ENCODE measurements around the gene ADAM11.

Gene ADAM11

DNA sequence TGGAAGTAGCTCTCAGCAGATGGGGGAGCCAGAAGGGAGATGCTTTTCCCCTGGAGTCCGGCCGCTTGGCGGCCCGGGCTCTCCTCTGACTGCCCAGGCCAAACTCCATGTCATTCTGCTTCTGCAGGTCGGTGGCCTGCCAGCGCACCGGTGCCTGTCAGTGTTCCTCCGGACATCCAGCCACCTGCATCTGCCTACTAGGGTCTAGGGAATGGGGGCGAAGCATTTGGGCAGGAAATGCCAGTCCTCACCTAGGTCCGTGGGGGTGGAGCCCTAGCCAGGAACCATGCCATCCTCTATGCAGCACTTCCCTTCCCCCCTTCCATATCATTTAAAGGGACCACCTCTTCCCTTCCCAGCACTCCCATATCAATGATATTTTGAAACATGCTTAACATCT is 37.1 kb downstream of the ADAM11 start:
- no peak for DNase-seq (ENCODE audit: low read depth, low spot score)
- TF ChIP-seq, protein P1, sequence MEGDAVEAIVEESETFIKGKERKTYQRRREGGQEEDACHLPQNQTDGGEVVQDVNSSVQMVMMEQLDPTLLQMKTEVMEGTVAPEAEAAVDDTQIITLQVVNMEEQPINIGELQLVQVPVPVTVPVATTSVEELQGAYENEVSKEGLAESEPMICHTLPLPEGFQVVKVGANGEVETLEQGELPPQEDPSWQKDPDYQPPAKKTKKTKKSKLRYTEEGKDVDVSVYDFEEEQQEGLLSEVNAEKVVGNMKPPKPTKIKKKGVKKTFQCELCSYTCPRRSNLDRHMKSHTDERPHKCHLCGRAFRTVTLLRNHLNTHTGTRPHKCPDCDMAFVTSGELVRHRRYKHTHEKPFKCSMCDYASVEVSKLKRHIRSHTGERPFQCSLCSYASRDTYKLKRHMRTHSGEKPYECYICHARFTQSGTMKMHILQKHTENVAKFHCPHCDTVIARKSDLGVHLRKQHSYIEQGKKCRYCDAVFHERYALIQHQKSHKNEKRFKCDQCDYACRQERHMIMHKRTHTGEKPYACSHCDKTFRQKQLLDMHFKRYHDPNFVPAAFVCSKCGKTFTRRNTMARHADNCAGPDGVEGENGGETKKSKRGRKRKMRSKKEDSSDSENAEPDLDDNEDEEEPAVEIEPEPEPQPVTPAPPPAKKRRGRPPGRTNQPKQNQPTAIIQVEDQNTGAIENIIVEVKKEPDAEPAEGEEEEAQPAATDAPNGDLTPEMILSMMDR (IDR thresholded peaks at IDR 0.05; ENCODE audit: low read depth, low read length), result no peak
- in situ Hi-C loops (cut with HindIII; ENCODE audit: low sequenced_read_pairs), result no loop called here
- no peak overlapping the region for H3K4me3 ChIP-seq (ENCODE audit: low read depth, low read length)

DNA sequence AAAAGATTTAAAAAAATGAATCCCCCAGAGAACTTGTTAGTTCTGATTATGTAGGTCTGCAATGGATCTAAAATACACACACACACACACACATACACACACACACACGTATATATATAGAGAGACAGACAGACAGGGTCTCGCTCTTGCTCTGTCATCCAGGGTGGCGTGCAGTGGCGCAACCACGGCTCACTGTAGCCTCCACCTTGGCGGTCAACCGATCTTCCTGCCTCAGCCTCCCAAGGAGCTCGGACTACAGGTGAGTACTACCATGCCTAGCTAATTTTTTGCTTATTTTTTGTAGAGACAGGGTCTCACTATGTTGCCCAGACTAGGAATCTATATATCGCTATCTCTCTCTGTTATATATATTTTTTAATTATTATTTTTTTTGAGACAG is 37.9 kb downstream of the ADAM11 start:
- TF ChIP-seq, protein P1 (IDR thresholded peaks at IDR 0.05; ENCODE audit: low read depth, low read length), result no peak
- H3K4me3 ChIP-seq (ENCODE audit: low read depth, low read length), result no peak overlapping the region
- in situ Hi-C loops (cut with HindIII; ENCODE audit: low sequenced_read_pairs), result no loop called here
- no peak for DNase-seq (ENCODE audit: low read depth, low spot score)

DNA sequence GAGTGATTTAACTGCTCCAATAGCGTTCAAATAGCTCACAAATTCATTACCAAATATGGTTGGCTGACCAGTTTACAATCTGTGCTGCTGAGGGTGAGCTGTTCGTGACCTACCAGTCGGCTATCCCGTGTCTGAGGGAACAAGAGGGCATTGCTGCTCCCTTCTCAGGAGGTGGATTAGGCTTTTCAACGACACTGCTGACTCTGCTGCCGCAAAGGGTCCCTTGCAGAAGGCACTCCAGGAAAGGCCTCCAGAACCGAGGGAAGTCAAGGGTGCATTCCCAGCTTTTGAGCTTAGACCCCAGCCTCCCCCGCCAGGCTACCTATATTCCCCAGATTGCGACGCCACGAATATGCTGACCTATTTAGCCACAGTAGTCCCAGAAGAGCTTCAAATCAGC is 39.0 kb downstream of the ADAM11 start:
- in situ Hi-C loops (cut with HindIII; ENCODE audit: low sequenced_read_pairs), result no loop called here
- no peak overlapping the region for H3K4me3 ChIP-seq (ENCODE audit: low read depth, low read length)
- TF ChIP-seq, protein P1 (IDR thresholded peaks at IDR 0.05; ENCODE audit: low read depth, low read length), result no peak
- peak; percentile 17 for DNase-seq (ENCODE audit: low read depth, low spot score)

DNA sequence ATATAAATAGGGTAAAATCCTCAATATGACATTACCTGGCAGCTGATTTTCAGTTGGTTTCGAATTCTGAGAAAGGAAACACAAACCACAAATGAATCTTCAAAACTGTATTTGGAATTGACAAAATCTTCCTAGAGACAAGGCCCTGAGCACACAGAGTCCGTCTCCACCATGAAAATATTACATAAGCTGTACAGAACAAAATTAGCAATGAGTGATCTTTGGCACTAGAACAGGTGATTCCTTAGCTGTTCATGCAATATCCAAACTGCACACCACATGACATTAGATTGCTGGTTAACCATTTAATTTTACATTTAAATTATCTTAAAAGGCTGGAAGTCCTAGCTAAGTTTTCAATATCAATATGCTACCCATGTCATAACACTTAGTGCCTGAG is 39.6 kb downstream of the ADAM11 start:
- TF ChIP-seq, protein P1 (IDR thresholded peaks at IDR 0.05; ENCODE audit: low read depth, low read length), result no peak
- in situ Hi-C loops (cut with HindIII; ENCODE audit: low sequenced_read_pairs), result no loop called here
- H3K4me3 ChIP-seq (ENCODE audit: low read depth, low read length), result no peak overlapping the region
- DNase-seq (ENCODE audit: low read depth, low spot score), result no peak

GRCh38 chr17:44801880-44802279 is 43.1 kb downstream of the ADAM11 start:
- TF ChIP-seq, protein P1 (IDR thresholded peaks at IDR 0.05; ENCODE audit: low read depth, low read length), result no peak
- H3K4me3 ChIP-seq (ENCODE audit: low read depth, low read length), result no peak overlapping the region
- no peak for DNase-seq (ENCODE audit: low read depth, low spot score)
- in situ Hi-C loops (cut with HindIII; ENCODE audit: low sequenced_read_pairs), result no loop called here

GRCh38 chr17:44804302-44805089 is 45.7 kb downstream of the ADAM11 start:
- peak; percentile 17 for DNase-seq (ENCODE audit: low read depth, low spot score)
- TF ChIP-seq, protein P1 (IDR thresholded peaks at IDR 0.05; ENCODE audit: low read depth, low read length), result no peak
- no peak overlapping the region for H3K4me3 ChIP-seq (ENCODE audit: low read depth, low read length)
- in situ Hi-C loops (cut with HindIII; ENCODE audit: low sequenced_read_pairs), result no loop called here

Data from astrocyte of the spinal cord (primary cell).